HTR-8/SVneo (cell line): ENCODE data around the gene SFTA2.
"Not testable (repeated sequence)": the region's sequence is repeated elsewhere in the genome, so short reads cannot be mapped to it uniquely, and the experiment has no call there.

Experiments used
- DNase-seq: peaks from one replicate; pipeline ENCODE4 v3.0.0; 2011; ENCODE audit warnings: low spot score, mixed read lengths; ENCODE audit not compliant: insufficient read length
- FAIRE-seq: peaks from 2 replicates; lab custom pipeline; 2011; peaks lifted over from hg19 to GRCh38; lab: Jason Lieb, UNC

The SFTA2 gene

DNA sequence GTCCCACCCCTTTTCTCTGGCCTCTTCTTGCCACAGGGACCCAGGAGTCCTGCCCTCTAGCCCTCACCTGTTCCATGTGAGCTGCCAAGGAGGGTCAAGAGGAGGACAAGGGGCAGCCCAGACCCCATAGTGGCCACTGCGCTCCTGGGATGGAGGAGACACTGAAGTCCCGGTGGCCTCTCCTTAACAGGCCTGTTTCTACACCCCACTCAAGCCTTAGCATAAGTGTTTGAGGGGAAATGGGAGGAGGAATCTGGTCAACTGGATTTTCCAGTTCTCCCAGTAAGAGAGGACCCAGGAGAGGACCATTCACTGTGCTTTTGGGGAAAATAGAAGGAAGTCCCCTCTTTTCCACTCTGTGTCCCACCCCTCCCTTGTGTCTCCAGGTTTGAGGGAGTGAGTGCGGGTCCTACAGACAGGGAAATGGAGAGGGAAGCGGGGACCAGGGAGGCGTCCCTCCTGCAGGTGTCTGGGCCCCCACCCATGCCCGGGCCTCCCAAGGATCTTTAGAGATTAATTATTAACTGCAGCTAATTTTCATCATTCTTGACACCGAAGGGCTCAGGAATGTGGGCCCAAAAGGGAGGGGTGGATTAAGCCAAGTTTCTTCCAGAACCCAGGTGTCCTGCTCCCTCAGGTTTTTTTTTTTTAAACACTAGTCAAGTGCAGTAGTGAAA is at the start of gene SFTA2:
Gene SFTA2 (minus strand): TSS at position 202 of the 677 bp plus-strand sequence. CDS start 74 bp downstream, at position 128.
- DNase-seq (no peak), FAIRE-seq (no peak)

DNA sequence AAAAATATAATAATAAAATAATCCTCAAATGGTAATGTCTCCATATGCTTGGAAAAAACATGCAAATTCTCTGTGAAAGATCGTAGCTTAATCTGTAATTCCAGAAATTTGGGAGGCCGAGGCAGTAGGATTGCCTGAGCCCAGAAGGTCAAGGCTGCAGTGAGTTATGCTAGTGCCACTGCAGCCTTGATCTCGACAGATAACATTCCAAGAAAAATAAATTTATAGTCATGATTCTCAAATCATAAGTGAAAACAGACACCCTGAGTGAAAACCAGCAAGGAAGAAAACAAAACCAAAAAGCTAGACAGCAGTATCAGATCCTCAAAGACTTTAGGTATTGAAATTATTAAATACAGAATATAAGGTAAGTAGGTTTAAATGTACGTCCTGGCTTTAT is 47.7 kb upstream of the SFTA2 start:
- FAIRE-seq, result no peak

DNA sequence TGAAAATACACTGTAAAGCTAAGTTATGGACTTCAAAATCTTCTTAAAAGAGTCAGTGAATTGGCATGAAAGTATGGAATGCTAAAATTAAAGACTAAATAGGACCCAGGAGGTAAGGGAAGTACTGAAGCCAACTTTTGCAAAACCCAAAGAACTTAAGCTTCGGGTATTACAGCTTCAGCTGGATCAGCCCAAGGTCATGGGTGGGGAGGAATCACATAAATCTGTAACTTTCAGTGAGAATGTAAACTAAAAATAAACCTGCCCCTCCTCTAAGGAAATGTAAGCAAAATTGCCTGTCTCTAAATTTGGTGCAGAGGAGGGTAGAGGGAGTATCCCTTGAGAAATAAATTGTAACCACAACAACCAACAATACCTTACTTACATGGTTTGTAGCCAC is 47.2 kb upstream of the SFTA2 start:
- DNase-seq (no peak), FAIRE-seq (no peak)

More for the DNA sequence above, 47.7 kb upstream of the SFTA2 start:
- DNase-seq, result no peak

DNA sequence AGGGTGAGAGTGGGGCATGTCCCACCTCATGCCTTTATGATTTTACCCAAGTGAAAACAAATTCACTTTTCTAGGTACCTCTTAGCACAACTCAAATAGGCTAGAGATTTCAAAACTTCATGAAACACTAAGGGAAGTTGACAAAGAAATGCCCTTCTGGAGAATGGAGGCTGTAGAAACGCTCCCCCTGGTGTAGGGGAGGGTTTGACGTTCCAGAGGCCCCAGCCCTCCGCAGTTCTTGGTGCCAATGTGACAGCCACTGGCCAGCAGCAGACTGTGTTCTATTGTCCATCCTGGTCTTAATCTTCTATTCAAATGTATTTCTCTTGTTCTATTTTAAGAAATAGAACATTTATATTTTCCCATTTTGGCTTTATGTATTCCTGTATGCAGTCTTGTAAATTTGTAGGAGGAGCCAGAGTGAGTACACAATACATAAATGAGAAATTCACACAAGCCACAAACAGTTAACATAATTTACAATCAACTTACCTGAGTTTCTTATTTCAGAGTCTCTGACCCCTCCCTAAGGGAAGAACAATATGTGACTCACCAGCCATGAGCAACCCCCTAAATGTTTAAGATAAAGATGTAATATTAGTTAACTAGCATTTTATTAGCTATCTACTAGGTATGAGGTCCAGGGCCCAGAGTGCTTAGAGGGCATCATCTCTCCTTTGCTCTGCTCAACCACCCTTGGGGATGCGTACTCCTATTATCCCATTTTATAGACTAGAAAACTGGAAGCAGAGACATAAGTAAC is 42.7 kb upstream of the SFTA2 start:
- DNase-seq (no peak), FAIRE-seq (no peak)

DNA sequence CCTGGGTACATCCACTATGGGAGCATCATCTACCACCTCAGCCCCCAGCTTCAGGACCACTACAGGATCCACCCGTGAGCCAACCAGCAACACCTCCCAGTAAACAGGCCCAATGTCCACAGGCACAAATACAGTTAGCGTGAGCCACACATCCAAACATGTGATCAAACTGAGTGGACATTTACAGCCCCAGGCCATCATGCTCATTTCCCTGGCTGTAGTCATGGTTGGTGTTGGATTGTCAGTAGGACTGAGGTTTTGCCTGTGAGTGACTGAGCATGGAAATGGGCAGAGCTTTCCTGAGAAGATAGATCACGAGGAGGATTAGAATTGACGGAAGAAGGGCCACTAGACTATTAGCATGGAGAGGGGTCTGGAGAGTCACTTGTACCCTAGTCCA is 40.8 kb upstream of the SFTA2 start:
- peak; percentile 84 for FAIRE-seq
- DNase-seq, result no peak

DNA sequence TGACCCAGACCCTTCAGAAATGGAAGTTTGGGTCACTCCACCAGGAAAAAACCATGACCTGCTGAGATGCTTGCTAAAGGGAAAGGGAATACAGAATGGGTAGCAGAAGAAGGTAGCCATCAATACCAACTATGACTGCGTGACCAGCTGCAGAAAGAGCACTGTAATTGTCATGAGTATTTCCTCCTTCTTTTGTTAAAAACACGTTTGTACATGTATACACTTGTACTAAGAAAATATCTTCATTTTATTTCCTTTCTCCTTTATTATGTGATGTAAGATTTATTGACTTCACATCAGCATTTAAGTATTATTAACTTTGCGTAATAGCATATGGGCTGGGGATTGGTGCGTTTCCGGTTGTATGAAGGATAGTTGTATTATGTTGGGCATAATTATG is 39.0 kb upstream of the SFTA2 start:
- DNase-seq (no peak), FAIRE-seq (no peak)

DNA sequence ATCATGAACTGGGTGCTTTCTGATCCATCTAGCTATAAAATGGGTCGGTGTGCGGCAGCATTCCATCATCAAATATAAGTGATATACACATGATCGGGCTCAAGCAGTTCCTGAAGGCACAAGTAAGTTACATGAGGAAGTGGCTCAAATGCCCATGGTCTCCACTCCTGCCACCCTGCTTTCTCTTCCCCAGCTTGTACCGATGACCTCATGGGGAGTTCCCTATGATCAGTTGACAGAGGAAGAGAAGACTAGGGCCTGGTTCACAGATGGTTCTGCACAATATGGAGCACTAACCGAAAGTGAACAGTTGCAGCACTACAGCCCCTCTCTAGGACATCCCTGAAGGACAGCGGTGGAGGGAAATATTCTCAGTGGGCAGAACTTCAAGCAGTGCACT is 37.2 kb upstream of the SFTA2 start:
- DNase-seq, FAIRE-seq: not testable (repeated sequence)

DNA sequence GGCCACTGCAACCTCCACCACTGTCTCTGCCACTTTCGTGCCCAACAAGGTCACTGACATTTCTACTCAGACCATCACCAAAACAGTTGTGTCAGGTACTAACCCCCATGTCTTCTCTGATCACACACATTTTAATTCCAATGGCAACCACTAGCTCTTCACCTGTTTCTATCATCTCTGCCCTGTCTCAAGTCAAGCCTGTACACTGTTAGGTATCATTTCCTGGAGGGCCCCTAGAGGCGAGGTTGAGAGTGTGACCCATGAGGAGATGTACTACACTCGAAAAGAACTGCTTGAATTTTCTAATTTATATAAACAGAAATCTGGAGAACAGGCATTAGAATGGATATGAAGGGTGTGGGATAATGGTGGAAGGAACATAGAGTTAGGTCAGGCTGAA is 34.2 kb upstream of the SFTA2 start:
- FAIRE-seq (no peak), DNase-seq (no peak)

DNA sequence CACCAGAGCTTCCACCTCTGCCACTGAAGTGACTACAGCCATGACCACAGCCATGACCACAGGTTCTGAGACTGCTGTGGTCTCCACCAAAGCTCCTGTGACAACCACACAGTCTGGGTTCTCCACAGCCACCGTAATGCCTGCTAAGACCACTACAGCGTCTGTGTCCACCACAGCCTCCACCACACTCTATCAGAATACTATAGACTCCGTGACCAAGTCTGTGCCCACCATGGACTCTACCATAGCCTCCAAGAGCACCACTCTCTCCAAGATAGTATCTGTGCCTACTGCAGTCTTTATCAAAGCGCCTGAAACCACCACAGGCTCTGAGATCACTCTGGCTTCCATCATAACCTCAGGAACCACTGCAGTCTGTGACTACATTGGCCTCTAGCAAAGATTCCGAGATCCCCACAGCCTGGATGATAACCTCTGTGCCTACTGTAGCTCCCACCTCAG is 33.2 kb upstream of the SFTA2 start:
- FAIRE-seq (no peak), DNase-seq (no peak)

DNA sequence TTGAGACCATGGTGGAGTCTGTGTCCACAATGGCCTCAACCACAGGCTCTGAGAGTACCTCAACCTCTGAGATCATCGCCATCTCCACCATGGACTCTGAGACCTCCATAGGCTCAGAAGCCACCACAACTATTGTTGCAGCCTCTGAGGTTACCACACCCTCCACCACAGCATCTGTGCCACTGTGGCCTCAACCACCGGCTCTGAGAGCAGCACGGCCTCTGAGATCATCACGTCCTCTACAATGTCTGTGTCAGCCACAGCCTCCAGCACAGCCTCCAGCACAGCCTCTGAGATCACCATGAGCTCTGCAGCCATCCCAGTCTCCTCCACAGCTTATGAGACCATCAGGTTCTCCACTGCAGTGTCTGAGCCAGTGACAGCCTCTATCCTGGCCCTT is 32.1 kb upstream of the SFTA2 start:
- FAIRE-seq, result no peak

DNA sequence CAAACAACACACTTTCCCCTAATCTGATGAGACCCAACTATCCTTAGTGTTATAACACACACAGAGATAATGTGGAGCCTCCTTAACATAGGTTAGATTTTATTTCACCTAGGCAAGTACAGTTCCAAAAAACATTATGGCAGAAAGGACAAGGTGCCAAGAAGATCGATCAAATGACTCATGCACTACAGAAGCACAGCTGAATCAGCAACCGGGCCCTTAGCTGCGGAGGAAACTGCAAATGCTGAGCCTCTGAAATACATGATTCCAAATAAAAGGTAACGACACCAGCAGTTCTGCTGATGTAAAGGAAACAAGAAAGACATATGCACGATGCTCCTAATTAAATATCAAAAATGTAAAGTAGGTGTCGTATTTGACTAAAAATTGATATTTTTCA is 31.7 kb upstream of the SFTA2 start:
- FAIRE-seq (no peak), DNase-seq (no peak)

More for the DNA sequence above, 32.1 kb upstream of the SFTA2 start:
- no peak for DNase-seq

DNA sequence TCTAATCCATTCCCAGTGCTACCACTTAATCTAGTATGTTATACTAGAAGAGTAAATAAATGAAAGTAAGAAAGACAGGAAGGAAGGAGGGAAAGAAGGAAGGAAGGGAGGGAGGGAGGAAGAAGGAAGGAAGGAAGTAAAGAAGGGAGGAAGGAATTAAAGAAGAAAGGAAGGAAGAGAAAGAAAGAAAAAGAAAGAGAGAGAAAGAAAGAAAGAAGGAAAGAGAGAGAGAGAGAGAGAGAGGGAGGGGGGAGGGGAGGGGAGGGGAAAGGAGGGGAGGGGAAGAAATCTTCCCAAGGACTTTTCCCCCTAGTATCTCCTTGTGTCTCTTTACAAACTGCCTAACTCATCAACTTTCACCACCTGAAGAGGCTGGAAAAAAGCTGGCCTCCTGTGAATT is 30.7 kb upstream of the SFTA2 start:
- FAIRE-seq, result no peak

DNA sequence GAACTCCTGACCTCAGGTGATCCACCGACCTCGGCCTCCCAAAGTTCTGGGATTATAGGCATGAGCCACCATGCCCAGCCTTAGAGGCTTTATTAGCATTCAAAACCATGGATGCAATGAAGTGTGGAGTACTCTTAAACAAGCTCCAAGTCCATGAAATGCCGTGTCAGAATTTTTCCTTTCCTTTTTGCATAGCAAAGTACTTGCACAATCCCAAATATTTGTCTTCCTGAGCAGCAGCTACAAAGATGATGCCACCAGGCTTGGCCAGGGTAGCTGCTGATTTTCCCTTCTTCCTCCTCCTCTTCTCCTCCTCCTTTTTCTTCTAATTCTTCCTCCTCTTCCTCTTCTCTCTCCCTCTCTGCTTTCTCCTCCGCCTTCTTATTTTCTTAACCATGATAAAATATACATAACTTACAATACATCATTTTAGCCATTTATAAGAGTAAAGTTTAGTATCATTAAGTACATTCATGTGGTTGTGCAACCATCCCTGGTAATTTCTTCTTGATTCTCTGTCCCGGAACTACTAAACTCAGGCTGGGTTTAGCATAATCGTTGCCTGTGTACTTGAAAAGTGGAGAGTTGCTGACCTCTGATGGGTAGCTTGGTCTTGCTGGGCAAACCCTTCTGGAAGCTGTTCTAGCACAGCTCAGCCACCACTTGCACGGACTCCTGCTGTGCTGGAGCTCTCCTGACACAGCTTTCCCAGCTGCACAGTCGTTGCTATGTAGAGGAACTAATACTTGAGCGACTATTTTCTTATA is 29.1 kb upstream of the SFTA2 start:
- no peak for DNase-seq
- no peak for FAIRE-seq

More for the DNA sequence above, 30.7 kb upstream of the SFTA2 start:
- DNase-seq, result no peak

DNA sequence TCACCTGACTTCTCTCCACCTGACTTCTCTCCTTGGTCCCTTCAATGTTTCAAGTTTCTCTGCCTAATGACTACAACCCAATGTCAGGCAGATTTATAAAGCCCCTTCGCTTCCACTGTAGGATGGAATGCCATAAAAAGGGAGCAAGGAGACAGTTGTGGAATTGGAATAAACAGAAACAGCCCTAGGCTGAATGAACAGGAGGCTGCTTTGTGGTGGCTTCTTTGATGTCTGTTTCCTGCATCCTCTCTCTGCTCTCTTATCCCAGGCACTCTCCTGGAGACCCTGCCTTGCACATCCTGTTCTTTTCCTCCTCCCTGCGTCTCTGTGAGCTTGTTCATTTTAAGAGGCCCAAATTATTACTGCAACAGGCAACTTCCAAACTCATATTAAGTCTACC is 25.7 kb upstream of the SFTA2 start:
- no peak for DNase-seq
- FAIRE-seq, result no peak

DNA sequence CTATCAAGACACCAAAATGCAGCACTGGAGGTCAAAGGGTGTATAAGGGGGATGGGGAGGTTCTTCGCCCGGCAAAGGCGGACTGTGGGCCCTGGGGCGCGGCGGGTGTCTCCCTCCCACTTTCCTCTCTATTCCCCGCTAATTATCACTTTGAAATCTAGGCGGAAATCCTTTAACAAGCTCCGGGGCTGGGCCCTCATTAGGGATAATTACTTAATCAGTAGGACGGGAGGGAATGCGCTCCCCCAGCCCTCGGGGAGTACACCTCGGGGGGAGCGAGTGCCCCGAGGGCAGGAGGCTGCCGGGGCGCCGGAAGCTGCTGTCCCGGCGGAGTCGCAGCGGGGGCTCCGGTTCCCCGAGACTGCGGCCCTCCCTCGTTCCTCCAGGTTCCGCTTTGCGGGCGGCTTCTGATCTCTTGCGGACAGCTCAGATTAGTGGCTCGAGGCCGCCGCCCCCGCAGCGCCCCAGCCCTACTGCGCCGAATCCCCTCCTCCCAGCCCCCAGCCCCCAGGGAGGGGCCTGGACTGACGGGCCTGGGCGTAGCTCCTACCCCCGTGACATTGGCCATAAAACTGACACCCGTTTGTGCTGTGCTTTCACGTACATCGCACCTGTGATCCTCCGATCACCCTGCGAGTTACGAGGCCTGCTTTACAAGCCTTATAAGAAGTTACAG is 23.5 kb upstream of the SFTA2 start:
- DNase-seq, result peak; percentile 24
- no peak for FAIRE-seq

DNA sequence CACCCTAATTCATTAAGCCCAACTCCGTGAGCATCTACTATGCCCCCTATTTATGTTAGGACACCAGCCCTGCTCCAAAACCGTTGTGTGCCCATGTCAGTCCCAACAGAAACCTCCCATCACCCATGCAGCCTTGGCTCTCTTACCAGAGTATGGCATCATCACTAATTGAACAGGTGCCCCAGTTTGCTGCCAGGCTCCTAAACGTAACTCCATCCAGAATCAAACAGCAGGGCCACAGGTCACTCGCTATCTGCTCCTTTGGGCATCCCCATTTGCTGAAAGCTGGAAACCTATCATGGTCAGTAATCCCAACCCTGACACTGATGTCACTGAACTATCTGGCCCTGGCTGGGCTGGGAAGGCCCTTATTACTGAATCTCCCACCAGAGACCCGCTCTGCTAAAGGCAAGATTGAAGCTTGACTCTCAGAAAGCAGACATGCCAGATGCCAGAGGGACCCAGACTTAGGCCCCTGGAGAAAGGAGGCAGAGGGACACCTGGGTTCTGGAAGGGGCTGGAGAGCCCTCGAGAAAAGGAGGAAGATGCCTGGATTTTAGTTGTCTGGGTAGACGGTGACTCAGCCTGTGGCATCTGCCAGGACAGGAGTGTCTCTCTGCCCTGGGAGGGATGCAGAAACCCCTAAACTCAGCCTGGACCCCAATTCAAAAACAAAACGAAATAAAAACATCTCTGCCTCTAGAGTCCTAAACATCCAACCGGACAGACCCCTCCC is 22.8 kb upstream of the SFTA2 start:
- FAIRE-seq (no peak), DNase-seq (no peak)

DNA sequence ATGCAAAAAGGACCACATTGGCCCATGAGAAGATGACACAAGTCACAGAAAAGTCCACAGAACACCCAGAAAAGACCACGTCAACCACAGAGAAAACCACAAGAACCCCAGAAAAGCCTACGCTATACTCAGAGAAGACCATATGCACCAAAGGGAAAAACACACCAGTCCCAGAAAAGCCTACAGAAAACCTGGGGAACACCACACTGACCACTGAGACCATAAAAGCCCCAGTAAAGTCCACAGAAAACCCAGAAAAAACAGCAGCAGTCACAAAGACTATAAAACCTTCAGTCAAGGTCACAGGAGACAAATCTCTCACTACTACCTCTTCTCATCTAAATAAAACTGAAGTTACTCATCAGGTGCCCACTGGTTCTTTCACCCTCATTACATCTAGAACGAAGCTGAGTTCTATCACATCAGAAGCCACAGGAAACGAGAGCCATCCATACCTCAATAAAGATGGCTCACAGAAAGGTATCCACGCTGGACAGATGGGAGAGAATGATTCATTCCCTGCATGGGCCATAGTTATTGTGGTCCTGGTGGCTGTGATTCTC is 20.0 kb upstream of the SFTA2 start:
- DNase-seq (no peak), FAIRE-seq (no peak)

DNA sequence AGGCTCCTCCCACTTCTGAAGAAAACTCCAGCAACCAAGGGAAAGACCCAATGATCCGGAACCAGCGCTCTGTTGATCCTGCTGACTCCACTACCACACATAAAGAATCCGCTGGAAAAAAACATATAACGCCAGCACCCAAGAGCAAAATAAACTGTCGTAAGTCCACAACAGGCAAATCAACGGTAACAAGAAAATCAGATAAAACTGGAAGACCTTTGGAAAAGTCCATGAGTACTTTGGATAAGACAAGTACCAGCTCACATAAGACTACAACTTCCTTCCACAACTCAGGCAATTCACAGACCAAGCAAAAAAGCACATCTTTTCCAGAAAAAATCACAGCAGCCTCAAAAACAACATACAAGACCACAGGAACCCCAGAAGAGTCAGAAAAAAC is 16.8 kb upstream of the SFTA2 start:
- no peak for DNase-seq
- FAIRE-seq, result no peak

DNA sequence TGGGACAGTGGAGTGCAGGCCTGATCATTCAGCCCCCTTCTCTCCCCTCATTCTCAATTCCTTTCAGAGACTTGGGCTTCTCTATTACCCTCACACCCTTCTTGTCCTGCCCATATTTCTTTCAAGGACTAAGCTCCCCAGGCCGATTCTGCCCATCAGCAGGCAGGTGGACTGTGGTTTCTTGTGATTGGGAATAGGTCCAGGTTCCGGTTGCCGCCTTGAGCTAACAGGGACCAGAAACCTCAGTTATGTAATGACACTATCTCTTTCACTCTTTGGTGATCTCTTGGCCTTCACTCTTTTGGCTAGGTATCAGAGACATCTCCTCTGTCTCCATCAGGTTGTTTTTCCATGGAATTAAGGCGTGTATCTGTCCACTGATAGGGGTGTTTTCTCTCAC is 15.3 kb upstream of the SFTA2 start:
- DNase-seq, result no peak
- FAIRE-seq, result no peak
